TTC549 (cell line): Measurements from ENCODE around the gene MOSPD2.

Experiments
- FAIRE-seq: peaks from 2 replicates; lab custom pipeline; 2012; peaks lifted over from hg19 to GRCh38; lab: Jason Lieb, UNC

The MOSPD2 gene

DNA sequence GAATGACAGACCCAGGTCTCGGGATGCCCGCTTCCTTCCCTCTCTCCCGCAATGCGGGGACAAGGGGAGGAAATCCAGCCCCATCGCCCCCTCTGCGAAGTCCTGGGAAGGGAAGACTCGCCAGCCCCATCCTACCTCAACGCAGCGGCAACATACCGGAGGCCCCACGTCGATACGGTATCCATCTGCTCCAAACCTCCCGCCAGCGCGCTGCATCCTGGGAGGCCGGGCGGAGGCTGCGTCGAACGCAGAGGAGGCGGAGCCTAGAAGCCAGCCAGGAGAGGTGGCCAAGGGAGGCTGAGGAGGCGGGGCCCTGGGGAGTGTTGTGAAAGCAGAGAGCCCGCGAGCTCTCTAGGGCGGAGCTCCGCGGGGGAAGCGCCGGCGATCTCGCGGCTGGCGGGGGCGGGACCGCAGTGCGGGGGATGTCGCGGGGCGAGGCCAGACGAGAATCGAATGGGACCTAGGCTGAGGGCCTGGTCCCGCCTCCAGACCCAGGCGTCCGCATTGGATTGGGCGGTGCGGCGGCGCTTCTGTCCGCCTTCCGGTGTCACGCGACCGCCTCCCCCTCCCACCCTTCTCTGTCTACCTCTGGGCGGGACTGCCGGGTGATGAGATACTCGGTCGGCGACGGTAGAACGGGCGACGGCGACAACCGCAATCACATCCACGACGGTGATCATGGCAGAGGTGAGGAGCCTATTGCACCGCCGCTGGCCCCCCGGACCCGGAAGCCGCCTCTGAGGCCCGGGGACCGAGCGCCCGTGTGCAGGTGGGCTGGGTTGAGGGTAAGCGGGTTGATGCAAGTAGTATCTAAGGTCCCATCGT is at the start of gene MOSPD2, which contains the start of gene FANCB:
MOSPD2 (plus strand) TSS at position 571 of the 825 bp plus-strand sequence; CDS start at position 679, 108 bp downstream.
FANCB (minus strand) TSS at position 219 of the 825 bp plus-strand sequence. CDS start 7,559 bp downstream, outside the sequence.
- FAIRE-seq = no peak

DNA sequence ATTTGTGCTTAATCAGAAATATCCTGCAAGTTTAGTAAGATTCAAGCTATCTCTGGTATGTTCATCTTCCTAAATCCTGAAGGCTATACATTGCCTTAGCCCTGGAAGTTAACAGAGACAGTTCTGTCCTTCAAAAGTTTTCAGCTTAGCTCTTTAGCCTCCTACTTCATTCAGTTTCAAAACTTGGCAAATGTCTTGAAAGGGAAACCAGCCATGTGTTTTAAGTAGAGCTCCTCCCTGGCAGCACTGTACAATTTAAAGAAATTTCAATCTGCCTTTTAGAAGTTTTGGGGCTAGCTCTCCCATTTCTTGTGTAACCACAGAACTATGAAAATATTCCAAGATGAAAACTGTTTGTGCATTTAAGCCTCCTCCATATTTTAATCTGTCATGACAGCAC is 47.4 kb upstream of the MOSPD2 start:
- no peak for FAIRE-seq

DNA sequence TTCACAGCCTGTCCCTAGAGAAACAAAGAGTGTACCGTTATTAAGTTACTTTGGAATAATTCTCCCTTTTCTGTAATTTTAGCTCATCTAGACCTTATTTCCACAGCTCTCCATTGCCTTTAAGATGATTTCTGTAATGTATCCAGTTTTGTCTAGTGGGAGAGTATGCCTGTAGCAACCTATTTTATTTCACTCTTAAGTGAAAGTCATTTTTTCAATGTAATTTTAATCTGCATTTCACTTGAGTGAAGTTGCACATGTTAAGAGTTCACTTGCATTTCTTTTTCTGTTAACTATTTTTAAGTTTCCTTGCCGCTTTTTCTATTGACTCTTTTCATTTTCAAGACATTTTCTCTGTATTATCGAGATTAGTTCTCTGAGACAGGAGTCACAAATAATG is 46.9 kb upstream of the MOSPD2 start:
- FAIRE-seq = no peak

DNA sequence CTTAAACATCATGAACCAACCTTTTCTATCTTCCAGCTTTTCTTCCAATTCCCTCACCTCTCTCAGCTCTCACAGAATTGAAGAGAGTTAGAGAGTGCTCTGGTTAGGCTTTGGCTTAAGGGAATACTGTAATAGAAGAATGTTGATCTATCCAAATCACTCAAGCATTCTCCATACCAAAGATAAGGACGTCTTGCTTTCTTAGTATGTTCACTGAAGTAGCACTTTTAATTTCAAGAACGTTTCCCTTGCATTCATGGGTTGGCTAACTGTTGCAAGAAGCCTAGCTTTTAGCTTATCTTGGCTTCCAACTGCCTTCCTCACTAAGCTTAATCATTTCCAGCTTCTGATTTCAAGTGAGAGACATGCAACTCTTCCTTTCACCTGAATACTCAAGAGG is 43.6 kb upstream of the MOSPD2 start:
- FAIRE-seq = no peak

DNA sequence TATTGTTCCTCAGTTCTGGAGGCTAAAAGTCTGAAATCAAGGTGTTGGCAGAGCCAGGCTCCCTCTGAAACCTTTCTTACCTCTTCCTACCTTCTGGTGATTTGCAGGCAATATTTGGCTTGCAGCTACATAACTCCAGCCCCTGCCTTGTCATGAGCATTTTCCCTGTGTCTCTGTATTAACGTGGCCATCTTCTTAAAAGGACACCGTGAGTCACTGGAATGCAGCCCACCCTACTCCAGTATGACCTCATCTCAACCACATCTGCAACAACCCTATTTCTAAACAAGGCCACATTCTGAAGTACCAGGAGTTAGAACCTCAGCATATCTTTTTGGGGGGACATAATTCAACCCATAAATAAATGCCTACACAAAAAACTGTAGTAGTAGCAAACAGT is 41.1 kb upstream of the MOSPD2 start:
- FAIRE-seq = no peak

DNA sequence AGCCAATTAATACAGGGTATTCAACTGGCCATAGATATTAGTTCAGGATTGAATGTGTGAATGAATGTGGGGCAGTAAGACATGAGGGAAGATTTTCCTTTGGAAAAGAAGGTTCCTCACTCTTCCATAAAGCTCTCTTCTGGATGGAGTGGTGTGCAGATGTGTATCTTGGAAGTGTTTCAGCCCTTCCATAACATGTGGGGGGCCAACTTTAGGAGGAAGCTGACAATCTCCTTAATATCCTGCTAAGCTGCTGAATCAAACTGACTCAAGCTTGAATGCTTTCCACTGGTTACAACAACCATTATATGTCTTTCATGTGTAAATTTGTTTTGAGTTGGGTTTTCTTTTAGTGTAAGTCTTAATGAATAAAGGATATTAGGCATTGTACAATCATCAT is 40.6 kb upstream of the MOSPD2 start:
- FAIRE-seq = no peak

DNA sequence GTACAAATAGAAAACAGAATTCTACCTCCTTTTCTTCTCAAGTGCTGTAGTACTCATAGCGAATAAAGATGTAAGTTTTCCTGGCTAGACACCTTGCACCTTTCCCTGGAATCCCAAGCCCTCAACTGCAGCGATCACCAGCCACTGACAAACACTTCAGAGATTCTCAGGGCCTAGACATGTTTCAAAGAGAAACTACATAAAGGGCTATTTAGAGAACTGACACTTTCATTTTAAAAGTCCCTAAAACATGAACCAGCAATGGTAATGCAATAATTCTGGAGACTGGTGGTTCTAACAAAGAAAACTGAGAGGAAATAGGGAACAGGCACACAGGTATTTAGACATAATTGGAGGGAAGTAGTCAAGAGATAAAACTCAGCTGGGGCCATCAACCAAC is 36.1 kb upstream of the MOSPD2 start:
- no peak for FAIRE-seq

DNA sequence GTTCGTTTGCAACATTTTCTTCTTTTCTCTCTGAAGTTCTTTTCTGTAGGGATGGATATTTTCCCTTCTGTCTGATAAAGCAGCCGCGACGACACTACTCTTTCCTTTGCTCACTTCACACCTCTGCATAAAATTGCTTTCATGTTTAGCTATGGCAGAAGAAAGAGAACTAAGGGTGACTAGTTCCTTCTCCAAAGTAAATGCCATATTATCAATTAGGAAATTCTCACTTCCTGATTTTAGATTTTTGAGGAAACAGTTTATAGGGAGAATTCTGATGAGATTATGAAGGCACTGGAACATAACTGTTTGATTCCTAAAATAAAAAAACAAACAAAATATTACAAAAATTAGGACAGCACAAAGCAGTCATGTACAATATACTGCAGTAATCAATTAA is 29.6 kb upstream of the MOSPD2 start:
- FAIRE-seq = no peak

DNA sequence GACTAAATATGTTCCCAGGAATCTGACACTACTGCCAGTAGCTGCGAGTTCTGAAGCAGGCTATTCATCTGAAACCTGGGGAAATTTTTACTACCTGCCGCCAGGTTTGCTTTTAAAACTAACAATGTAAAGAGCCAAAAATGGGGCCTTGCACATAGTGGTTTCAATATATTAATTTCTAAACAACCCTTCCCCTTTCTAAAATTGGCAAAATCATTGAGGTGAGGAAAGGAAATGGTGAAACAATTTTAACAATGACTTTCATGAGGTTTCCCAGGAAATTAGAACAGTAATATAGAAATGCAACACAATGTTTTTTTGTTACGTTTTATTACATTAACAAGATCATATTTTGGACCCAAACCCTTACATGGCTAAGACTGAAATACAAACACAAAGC is 21.7 kb upstream of the MOSPD2 start:
- FAIRE-seq = no peak

DNA sequence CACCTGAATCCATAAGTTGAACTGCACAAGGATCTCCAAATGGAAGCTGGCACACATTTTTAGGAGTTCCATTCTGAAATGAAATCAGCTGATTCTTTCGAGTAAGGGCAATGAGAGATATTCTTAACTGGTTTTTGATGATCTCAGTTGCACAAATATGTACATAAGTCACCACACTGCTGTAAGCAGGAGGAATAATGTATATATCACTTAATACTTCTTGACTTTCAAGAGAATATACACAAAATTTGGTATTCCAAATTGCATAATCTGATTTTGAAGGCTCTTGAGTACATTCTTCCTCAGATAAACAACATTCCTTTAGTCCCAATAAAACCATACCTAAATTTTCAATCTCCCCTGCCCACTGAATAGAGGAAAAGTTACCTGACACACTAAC is 8.6 kb upstream of the MOSPD2 start:
- FAIRE-seq = no peak

DNA sequence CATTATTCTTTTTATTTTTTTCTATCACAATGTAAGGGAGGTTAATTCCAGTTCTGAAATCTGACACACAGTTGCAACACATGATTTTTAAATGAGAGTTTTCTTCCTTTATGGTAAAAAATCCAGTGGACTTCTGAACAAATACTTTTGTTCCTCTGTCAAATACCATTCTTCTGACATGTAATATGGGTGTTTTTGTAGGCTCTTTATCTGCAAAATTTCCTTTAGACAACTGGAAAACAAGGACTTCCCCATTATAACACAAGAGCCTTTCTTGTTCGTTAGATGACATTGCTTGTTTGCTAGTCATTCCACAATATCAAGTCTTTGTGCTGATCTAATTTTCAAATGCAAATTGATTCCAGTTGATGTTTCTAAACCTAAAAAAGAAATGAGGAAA is 8.0 kb upstream of the MOSPD2 start:
- FAIRE-seq = no peak

DNA sequence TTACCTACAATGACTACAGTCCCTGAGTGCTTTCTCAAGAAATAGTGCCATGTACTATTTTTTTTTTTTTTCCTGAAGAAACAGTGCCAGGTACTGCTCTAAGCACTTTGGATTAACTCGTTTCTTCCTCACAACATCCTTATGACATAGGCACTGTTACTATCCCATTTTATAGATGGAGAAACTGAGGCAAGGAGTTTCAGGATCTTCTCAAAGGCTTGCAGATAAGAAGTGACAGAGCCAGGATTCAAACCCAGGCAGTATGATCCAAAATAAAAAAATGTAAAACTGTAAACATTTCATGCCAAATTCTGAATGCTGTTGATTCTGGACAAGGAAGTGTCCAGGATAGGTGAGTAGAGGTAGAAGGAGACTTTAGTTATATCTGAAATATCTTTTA is 1.5 kb upstream of the MOSPD2 start:
- FAIRE-seq = no peak

DNA sequence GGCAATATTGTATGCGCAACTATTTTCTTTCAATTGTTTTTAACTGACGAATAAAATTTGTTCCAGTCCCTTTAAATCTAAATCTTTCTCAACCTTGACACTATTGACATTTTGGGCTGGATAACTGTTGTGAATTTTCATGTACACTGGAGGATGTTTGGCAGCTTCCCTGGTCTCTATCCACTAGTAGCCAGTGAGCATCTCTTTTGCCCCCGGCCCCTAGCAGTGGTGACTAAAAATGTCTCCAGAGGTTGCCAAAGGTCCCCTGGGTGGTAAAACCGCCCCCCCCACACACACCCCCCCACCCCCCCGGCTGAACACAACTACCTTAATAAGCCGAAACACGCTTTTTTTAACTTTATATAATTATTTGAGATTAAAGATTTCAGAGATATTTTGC is 866 bp upstream of the MOSPD2 start:
- no peak for FAIRE-seq

DNA sequence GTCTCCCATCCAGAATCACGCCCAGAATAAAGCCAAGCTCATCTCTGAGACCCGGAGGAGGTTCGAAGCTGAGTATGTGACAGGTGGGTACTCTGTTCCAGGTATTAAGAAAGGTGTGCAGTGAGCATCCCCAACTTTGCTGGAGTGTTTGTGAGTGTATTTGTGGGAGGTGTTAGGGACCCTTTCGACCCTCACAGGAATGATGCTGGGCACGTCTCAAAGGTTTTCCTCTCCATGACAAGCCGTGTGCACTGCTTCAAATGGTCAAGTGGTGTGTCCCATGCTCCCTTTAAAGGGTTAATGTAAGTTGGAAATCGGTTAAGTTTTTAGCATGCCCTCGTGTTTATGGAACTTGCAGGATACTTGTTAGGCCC is 442 bp downstream of the MOSPD2 start:
- FAIRE-seq = no peak

DNA sequence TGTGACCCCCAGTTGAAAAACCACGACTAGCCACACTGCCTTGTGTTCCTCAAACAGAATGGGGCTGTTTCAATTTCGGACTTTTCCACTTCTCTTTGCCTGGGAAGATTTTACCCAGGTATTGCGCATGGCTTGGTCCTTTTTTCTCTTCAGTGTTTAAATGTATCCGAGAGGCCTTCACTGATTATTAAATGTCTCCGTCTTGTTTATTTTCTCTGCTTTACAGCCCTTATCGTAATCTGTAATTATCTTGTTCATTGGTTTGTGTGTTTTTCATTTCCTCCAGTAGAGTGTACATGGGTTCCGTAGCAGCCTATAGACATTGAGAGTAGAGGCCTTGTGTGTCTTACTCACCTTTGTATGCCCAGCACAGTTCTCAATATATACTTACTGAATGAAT is 2.4 kb downstream of the MOSPD2 start:
- FAIRE-seq = no peak

DNA sequence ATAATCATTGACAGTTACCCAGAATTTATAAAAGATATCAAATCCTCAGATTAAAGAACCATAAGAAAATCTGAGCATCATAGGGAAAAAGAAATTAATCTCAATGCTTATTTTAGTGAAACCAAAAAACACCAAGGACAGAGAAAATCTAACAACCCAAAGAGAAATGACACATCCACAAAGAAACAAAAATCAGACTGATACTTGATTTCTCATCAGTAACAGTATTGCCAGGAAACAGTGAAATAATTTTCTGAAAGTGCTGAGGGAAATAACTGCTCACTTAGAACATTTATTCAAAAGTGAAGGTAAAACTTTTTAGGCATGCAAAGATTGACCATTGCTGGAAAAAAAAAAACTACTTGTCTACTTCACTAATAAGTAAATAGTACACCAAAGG is 10.6 kb downstream of the MOSPD2 start:
- no peak for FAIRE-seq

DNA sequence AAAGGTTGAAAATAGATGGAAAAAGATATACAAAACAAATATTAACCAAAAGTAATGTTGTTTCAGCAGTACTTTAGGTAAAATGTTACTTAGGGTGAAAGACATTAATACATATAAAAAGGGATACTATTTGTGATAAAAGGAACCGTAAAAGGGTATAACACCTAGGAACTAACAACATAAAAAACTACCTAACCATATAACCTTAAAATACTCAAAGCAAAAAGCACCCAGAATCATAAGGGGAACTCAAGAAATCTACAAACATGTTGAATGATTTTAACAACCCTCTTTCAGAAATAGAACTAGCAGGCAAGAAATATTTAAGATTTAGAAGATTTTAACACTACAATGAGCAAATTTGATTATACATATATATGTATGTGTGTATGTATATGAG is 11.5 kb downstream of the MOSPD2 start:
- no peak for FAIRE-seq

DNA sequence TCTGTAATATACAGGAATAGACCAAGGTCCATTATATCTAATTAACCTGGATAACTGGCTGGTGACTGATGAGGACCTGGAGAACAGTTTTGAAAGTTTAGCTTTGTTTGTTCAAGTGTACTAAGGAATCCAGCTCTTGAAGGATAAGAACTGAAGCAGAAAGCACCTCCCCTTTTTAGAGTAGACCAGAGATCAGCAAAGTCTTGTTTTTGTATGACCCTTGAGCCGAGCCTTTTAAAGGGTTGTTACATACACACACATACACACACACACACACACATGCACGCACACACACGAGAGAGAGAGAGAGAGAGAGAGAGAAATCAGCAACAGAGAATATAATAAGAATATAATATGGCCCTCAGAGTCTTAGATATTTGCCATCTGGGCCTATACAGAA is 13.0 kb downstream of the MOSPD2 start:
- FAIRE-seq = no peak

DNA sequence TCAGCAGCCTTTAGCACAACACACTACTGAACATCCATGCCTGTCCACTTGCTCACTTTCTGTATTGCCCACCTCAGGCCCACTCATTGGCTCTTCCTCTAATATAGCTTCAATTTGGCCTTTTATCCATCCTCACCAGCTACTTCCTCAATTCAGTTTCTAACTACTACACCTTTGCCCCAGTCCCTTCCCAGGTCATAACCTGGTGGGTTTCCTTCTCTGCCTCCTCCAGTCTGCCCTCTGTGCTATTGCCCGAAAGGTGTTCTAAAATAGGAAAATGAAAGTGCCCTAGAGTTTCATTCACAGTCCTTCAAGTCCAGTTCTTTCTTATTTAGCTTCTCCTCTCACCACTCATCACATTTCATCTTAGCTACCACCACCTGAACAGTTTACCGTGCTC is 23.1 kb downstream of the MOSPD2 start:
- no peak for FAIRE-seq

DNA sequence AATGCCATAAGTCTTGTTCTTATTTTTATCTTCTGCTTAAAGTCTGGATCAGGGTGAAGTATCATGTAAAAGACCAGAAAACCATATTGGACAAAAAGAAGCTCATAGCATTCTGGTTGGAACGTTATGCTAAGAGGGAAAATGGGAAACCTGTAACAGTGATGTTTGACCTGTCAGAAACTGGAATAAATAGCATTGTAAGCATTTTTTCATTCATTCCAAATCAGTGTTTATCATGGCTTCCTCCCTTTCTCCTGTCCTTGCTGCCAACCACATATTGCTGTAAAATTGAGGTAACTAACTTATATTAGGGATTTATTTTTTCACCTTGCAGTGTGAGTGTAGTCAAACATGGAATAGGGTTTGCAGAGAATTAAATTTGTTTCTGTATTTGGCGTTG is 23.8 kb downstream of the MOSPD2 start:
- FAIRE-seq = no peak

DNA sequence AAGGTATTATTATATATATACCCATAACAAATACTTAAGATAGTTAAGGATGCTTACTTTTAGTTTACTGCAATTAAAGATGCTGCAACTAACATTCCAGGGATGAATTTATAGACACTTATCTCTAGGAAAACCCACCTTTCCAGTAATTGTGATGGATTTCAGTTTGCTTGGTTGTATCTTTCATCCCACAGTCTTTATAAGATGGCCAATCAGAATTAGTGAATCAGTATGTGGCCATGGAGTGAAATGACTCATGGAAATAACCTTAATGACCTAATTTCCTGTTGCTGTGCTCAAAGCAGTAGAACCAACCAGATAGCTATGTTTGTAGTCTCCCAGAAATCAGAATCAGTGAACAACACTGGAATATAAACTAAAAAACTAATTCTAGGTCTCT is 26.4 kb downstream of the MOSPD2 start:
- FAIRE-seq = no peak

DNA sequence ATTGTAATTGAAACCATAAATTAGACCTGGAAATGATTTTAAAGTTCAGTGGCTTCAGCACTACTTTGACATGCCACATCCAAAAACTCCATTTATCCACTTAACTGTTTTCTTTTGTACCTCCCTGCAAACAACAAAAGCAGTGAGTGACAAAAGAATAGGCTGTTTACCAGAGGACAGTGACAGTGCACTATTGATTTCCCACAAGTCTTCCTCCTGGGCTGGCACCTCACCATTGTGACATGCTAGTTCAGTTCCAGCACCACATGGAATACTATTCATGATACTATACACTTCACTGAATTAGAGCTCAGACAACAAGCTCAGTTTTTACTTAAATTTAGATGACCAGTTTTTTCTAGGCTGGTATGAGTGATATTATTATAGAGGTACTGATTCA is 29.3 kb downstream of the MOSPD2 start:
- no peak for FAIRE-seq

DNA sequence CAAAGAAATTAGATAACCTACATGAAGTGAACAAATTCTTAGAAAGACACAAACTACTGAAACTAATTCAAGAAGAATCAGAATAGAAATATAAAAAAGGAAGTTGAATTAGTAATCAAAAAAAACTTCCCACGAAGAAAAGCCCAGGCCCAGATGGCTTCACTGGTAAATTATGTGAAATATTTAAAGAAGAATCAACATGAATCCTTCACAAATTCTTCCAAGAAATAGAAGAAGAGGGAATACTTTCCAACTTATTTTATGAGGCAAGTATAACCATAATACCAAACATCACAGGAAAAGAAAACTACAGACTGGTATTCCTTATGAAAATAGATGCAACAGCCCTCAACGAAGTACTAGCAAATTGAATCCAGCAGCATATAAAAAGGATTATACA is 30.7 kb downstream of the MOSPD2 start:
- no peak for FAIRE-seq

DNA sequence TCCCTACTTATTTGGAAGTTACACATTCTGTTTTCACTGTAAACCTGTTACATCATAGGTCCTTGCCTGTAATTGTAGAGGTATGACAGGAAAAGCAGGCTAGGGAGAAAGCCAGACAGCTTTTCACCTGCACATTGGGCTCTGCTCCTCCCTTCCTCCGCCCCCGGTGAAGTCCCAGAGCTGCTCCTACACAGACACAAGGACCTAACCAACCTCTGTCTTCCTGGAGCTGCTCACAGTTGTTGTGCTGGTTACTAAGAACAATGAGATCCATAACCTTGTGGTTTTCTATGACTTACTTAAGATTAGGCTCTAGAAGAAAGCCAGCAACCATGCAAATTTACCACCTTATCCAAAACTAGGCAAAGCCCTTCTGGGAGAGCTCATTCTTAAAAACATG is 40.0 kb downstream of the MOSPD2 start:
- FAIRE-seq = no peak

DNA sequence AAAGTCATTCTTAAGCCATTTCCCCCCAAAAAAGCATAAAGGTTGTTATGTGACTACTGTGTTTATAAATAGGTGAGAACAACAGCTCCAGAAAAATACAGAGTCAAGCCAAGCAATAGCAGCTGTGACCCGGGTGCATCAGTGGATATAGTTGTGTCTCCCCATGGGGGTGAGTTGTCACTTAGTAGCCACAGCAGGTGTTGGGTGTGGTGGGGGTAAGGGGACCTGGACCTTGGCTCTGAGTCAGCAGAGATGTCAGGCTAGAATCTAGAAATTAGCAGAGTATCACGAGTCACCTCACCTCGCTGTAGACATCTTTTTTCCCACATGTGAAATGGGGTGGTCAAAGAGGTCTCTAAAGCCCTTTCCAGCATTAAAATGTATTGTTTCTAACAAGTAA is 42.4 kb downstream of the MOSPD2 start:
- FAIRE-seq = no peak
